ENCODE results near the gene ARID1B. TPM values are rescaled to one million over a fixed set of nuclear protein-coding genes. Genes with fewer than 3 reads are reported as not detected.

Gene ARID1B
- total RNA-seq, 1 experiment from 2014 or later: 60.3 TPM

DNA sequence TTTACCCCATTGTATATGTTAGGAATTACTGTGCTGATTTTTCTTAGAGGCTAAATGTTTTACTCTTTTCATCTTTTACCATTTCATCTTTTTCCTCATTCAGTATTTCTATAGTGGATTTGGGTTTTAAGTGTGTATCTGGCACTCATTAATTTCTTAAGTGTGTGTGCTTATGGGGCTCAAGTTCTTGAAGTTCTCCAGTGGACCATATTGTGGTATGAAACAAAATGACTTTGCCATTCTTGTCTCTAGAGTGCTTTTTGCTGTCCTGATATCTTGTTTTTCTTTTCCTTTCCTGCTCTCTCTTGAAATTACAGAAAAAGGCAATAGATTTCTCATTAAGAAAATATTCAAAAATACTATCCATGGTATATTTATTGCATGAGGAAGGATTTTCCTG is 123.1 kb downstream of the ARID1B start (continued):
- TF ChIP-seq, protein P1, sequence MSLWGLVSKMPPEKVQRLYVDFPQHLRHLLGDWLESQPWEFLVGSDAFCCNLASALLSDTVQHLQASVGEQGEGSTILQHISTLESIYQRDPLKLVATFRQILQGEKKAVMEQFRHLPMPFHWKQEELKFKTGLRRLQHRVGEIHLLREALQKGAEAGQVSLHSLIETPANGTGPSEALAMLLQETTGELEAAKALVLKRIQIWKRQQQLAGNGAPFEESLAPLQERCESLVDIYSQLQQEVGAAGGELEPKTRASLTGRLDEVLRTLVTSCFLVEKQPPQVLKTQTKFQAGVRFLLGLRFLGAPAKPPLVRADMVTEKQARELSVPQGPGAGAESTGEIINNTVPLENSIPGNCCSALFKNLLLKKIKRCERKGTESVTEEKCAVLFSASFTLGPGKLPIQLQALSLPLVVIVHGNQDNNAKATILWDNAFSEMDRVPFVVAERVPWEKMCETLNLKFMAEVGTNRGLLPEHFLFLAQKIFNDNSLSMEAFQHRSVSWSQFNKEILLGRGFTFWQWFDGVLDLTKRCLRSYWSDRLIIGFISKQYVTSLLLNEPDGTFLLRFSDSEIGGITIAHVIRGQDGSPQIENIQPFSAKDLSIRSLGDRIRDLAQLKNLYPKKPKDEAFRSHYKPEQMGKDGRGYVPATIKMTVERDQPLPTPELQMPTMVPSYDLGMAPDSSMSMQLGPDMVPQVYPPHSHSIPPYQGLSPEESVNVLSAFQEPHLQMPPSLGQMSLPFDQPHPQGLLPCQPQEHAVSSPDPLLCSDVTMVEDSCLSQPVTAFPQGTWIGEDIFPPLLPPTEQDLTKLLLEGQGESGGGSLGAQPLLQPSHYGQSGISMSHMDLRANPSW (CRISPR knock-in tag; conservative IDR thresholded peaks at IDR 0.05; ENCODE audit: low read depth): no peak

DNA sequence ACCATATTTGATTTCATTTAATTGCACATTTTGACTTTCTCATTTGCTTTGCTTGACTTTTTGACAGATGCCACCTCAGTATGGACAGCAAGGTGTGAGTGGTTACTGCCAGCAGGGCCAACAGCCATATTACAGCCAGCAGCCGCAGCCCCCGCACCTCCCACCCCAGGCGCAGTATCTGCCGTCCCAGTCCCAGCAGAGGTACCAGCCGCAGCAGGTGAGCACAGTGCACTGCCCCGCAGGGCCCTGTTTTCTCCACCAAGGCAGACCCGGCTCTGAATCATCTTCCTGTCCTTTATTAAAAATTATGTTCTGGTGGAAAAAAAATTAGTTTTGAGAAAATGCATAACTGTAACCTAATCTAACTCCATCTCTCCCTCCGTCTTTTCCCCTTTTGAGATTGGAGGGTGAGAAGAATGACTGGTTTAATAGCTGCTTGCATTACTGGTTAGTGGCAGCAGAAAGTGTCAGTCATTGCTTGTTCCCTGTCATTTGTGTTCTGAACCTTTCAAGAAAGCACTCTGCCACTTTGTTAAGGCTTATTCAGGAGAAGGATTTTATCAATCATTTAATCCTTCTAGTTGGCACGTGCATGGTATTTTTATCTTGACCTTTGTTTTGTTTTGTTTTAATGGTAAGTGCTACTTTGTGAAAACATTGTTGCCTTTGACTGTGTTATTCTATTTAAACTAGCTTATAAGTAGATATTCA is 124.3 kb downstream of the ARID1B start:
- TF ChIP-seq, protein P2, sequence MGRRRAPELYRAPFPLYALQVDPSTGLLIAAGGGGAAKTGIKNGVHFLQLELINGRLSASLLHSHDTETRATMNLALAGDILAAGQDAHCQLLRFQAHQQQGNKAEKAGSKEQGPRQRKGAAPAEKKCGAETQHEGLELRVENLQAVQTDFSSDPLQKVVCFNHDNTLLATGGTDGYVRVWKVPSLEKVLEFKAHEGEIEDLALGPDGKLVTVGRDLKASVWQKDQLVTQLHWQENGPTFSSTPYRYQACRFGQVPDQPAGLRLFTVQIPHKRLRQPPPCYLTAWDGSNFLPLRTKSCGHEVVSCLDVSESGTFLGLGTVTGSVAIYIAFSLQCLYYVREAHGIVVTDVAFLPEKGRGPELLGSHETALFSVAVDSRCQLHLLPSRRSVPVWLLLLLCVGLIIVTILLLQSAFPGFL (CRISPR knock-in tag; IDR thresholded peaks at IDR 0.05; ENCODE audit: borderline replicate concordance): no peak
- no peak for TF ChIP-seq ZBTB21 (CRISPR knock-in tag; IDR thresholded peaks at IDR 0.05; ENCODE audit: borderline replicate concordance)
- TF ChIP-seq ZNF423 (CRISPR knock-in tag; IDR thresholded peaks at IDR 0.05): no peak
- no peak for TF ChIP-seq GABPB1 (CRISPR knock-in tag; IDR thresholded peaks at IDR 0.05)
- TF ChIP-seq, protein P1 (CRISPR knock-in tag; conservative IDR thresholded peaks at IDR 0.05; ENCODE audit: low read depth): no peak
- TF ChIP-seq, protein P3, sequence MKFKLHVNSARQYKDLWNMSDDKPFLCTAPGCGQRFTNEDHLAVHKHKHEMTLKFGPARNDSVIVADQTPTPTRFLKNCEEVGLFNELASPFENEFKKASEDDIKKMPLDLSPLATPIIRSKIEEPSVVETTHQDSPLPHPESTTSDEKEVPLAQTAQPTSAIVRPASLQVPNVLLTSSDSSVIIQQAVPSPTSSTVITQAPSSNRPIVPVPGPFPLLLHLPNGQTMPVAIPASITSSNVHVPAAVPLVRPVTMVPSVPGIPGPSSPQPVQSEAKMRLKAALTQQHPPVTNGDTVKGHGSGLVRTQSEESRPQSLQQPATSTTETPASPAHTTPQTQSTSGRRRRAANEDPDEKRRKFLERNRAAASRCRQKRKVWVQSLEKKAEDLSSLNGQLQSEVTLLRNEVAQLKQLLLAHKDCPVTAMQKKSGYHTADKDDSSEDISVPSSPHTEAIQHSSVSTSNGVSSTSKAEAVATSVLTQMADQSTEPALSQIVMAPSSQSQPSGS (CRISPR knock-in tag; IDR thresholded peaks at IDR 0.05; ENCODE audit: borderline replicate concordance, low read depth): no peak
- no peak for TF ChIP-seq NFATC4 (CRISPR knock-in tag; IDR thresholded peaks at IDR 0.05)
- no peak for TF ChIP-seq ZNF317 (CRISPR knock-in tag; IDR thresholded peaks at IDR 0.05; ENCODE audit: borderline replicate concordance, low read depth)
- Mint-ChIP-seq H3K4me1 (peaks cover 28% of the 10 kb centered on the region), H3K9me3 (no peaks in the 10 kb centered on the region), H3K27ac (0 out of 2 replicates have a peak overlapping the region, but pooled peaks have one; percentile 42), H3K4me3 (no peak overlapping the region), H3K36me3 (no peaks in the 10 kb centered on the region), H3K27me3 (ENCODE audit: low read depth) (no peaks in the 10 kb centered on the region)
- DNase-seq (ENCODE audit: low spot score): no peak
- ChIA-PET POLR2A (no interaction called here), CTCF (interaction anchor here (0.6 kb wide), 1 partner anchor 21 kb away, joined by 4 read pairs; no protein-coding TSS in a partner anchor)
- ATAC-seq: peak; percentile 47; the same call in 1 of the 2 replicates

DNA sequence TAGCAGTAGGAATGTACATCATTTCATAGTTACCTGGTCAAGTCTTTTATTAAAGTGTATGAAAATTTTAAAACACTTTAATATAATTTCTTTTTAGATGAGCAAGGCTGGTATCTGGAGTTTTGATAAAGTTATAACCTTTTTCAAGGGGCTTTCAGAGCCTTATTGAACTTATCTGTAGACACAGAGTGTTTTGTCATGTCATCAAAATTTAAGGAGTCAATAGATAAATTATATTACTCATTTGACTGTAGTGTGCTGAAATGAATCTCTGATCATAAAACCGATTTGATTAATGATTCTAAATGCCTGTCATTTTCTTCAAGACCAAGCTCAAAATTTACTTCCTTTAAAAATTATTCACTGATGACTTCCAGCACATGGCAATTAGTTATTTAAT is 125.6 kb downstream of the ARID1B start:
- ChIA-PET POLR2A (no interaction called here), CTCF (no interaction called here)
- Mint-ChIP-seq H3K4me3 (no peak overlapping the region), H3K27me3 (ENCODE audit: low read depth) (no peaks in the 10 kb centered on the region), H3K27ac (no peak overlapping the region), H3K9me3 (no peaks in the 10 kb centered on the region), H3K36me3 (no peaks in the 10 kb centered on the region), H3K4me1 (peaks cover 34% of the 10 kb centered on the region)
- DNase-seq (ENCODE audit: low spot score): no peak
- ATAC-seq: no peak
- TF ChIP-seq, protein P4, sequence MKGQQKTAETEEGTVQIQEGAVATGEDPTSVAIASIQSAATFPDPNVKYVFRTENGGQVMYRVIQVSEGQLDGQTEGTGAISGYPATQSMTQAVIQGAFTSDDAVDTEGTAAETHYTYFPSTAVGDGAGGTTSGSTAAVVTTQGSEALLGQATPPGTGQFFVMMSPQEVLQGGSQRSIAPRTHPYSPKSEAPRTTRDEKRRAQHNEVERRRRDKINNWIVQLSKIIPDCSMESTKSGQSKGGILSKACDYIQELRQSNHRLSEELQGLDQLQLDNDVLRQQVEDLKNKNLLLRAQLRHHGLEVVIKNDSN (CRISPR knock-in tag; IDR thresholded peaks at IDR 0.05): no peak
- TF ChIP-seq ZNF121 (CRISPR knock-in tag; IDR thresholded peaks at IDR 0.05) (no peak), ETV6 (CRISPR knock-in tag; IDR thresholded peaks at IDR 0.05) (no peak), GABPB1 (CRISPR knock-in tag; IDR thresholded peaks at IDR 0.05) (no peak), ATF1 (CRISPR knock-in tag; IDR thresholded peaks at IDR 0.05) (no peak), SP1 (CRISPR knock-in tag; conservative IDR thresholded peaks at IDR 0.05) (no peak), NR1H2 (CRISPR knock-in tag; IDR thresholded peaks at IDR 0.05) (no peak)
- TF ChIP-seq, protein P5, sequence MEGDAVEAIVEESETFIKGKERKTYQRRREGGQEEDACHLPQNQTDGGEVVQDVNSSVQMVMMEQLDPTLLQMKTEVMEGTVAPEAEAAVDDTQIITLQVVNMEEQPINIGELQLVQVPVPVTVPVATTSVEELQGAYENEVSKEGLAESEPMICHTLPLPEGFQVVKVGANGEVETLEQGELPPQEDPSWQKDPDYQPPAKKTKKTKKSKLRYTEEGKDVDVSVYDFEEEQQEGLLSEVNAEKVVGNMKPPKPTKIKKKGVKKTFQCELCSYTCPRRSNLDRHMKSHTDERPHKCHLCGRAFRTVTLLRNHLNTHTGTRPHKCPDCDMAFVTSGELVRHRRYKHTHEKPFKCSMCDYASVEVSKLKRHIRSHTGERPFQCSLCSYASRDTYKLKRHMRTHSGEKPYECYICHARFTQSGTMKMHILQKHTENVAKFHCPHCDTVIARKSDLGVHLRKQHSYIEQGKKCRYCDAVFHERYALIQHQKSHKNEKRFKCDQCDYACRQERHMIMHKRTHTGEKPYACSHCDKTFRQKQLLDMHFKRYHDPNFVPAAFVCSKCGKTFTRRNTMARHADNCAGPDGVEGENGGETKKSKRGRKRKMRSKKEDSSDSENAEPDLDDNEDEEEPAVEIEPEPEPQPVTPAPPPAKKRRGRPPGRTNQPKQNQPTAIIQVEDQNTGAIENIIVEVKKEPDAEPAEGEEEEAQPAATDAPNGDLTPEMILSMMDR (IDR thresholded peaks at IDR 0.05): no peak
- TF ChIP-seq, protein P6, sequence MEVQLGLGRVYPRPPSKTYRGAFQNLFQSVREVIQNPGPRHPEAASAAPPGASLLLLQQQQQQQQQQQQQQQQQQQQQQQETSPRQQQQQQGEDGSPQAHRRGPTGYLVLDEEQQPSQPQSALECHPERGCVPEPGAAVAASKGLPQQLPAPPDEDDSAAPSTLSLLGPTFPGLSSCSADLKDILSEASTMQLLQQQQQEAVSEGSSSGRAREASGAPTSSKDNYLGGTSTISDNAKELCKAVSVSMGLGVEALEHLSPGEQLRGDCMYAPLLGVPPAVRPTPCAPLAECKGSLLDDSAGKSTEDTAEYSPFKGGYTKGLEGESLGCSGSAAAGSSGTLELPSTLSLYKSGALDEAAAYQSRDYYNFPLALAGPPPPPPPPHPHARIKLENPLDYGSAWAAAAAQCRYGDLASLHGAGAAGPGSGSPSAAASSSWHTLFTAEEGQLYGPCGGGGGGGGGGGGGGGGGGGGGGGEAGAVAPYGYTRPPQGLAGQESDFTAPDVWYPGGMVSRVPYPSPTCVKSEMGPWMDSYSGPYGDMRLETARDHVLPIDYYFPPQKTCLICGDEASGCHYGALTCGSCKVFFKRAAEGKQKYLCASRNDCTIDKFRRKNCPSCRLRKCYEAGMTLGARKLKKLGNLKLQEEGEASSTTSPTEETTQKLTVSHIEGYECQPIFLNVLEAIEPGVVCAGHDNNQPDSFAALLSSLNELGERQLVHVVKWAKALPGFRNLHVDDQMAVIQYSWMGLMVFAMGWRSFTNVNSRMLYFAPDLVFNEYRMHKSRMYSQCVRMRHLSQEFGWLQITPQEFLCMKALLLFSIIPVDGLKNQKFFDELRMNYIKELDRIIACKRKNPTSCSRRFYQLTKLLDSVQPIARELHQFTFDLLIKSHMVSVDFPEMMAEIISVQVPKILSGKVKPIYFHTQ (CRISPR knock-in tag; IDR thresholded peaks at IDR 0.05): no peak
- TF ChIP-seq, protein P7, sequence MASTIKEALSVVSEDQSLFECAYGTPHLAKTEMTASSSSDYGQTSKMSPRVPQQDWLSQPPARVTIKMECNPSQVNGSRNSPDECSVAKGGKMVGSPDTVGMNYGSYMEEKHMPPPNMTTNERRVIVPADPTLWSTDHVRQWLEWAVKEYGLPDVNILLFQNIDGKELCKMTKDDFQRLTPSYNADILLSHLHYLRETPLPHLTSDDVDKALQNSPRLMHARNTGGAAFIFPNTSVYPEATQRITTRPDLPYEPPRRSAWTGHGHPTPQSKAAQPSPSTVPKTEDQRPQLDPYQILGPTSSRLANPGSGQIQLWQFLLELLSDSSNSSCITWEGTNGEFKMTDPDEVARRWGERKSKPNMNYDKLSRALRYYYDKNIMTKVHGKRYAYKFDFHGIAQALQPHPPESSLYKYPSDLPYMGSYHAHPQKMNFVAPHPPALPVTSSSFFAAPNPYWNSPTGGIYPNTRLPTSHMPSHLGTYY (CRISPR knock-in tag; IDR thresholded peaks at IDR 0.05): no peak
